IPS-20b (cell line): ENCODE results near the gene VKORC1L1.
"Not testable (repeated sequence)": the region's sequence is repeated elsewhere in the genome, so short reads cannot be mapped to it uniquely, and the experiment has no call there.

Source experiments
- H3K27ac ChIP-seq: one replicate; pipeline ENCODE4 v1.5.1; 2013; ENCODE audit warnings: low read length
- H3K27me3 ChIP-seq: 2 replicates; pipeline ENCODE4 v1.6.1; 2013; ENCODE audit warnings: mild to moderate bottlenecking, low read length, inconsistent platforms; ENCODE audit not compliant: insufficient read depth
- H3K36me3 ChIP-seq: 2 replicates; pipeline ENCODE4 v1.6.1; 2013; ENCODE audit warnings: low read depth, mild to moderate bottlenecking, inconsistent platforms, low read length, moderate library complexity; ENCODE audit not compliant: insufficient read depth
- H3K4me1 ChIP-seq: 2 replicates; pipeline ENCODE4 v1.6.1; 2013; ENCODE audit warnings: mild to moderate bottlenecking, control low read depth, inconsistent platforms, low read length, moderate library complexity; ENCODE audit not compliant: insufficient read depth
- H3K4me3 ChIP-seq: 2 replicates; pipeline ENCODE4 v1.5.1; 2013; ENCODE audit warnings: mild to moderate bottlenecking, low read length, inconsistent platforms
- H3K9ac ChIP-seq: 2 replicates; pipeline ENCODE4 v1.6.1; 2013; ENCODE audit warnings: low read depth, mild to moderate bottlenecking, inconsistent platforms, low read length, moderate library complexity
- H3K9me3 ChIP-seq: 2 replicates; pipeline ENCODE4 v1.6.1; 2013; ENCODE audit warnings: mild to moderate bottlenecking, low read depth, low read length, inconsistent platforms; ENCODE audit not compliant: insufficient read depth

The VKORC1L1 gene

DNA sequence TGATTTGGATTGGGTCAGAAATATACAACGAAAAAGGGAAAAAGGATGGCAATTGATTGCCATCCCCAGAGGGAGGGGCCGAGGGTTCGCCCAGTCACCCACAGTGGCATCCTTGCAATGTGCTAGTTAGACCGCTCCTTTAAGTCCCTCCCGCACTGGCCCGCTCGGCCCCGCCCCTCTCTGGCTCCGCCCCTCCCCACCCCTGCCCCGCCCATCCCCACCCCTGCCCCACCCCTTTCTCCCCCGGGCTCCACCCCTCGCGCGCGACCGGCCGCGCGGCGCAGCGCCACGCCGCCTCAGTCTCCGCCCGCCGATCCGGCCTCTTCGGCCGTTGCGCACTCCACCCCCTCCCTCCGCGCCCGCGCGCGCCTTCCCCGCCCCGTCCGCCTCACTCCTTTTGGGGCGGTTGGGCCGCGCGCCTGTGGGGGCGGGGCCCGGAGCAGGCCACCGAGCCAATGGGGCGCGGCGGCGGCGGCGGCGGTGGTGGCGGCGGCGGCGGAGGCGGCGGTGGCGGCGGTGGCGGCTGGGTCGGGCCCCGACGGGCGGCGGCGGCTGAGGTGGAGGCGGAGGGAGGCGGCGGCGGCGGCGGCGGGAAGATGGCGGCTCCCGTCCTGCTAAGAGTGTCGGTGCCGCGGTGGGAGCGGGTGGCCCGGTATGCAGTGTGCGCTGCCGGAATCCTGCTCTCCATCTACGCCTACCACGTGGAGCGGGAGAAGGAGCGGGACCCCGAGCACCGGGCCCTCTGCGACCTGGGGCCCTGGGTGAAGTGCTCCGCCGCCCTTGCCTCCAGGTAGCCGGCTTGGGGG is at the start of gene VKORC1L1:
TSS of gene VKORC1L1 (plus strand) at position 299 of the 806 bp plus-strand sequence. CDS start at position 597, 298 bp downstream.
- peak within 1 kb of the TSS; percentile 78; the same call in 1 of the 2 replicates for H3K9ac ChIP-seq
- H3K4me1 ChIP-seq, result no peaks in the 10 kb centered on the region
- H3K4me3 ChIP-seq, result peak within 1 kb of the TSS; percentile 88
- no peaks in the 10 kb centered on the region for H3K27me3 ChIP-seq
- H3K27ac ChIP-seq, result no peak within 1 kb of the TSS
- no peaks in the 10 kb centered on the region for H3K9me3 ChIP-seq
- H3K36me3 ChIP-seq, result 0 out of 2 replicates have a peak, but pooled peaks cover 5% of the 10 kb centered on the region

DNA sequence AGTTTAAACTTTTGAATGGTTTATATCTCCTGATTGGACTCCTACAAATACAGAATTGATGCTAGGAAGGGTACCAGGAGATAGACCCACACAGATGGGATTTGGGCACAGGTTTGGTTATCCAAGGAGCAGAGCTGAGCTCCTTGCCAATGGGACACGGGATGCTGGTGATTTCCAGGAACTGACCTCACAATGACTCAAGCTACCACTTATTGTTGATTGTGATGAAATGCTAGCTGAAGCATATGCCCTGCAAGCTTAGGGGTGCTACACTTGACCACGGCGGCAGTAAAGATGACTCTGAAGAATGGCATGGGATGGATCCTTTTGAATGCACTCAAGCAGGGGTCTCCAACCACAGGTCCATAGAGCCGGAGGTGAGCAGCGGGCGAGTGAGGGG is 45.5 kb upstream of the VKORC1L1 start:
- H3K36me3 ChIP-seq, result no peaks in the 10 kb centered on the region
- no peaks in the 10 kb centered on the region for H3K27me3 ChIP-seq
- H3K4me1 ChIP-seq, result no peaks in the 10 kb centered on the region
- H3K4me3 ChIP-seq, result no peak overlapping the region
- no peaks in the 10 kb centered on the region for H3K9me3 ChIP-seq
- H3K9ac ChIP-seq, result no peak overlapping the region
- H3K27ac ChIP-seq, result no peak overlapping the region

DNA sequence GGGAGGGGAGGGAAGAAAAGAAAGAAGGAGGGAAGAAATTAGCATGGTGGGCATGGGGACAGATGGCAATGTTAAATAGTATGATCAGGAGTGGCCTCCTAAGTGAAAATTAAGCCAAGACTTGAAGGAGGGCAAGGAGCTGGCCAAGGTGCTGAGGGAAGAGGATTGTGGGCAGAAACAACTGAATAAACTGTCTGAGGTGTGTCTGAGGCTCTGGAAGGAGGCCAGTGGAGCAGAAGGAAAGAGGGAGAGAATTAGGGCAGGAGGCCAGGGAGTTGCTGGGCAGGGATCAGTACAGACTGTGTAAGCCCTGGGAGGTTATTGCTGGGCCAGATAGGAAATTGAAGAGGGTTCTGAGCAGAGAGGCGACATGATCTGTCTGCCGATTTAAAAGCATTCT is 40.6 kb upstream of the VKORC1L1 start:
- no peak overlapping the region for H3K27ac ChIP-seq
- H3K36me3 ChIP-seq, result no peaks in the 10 kb centered on the region
- no peak overlapping the region for H3K4me3 ChIP-seq
- H3K9ac ChIP-seq, result no peak overlapping the region
- no peaks in the 10 kb centered on the region for H3K9me3 ChIP-seq
- H3K4me1 ChIP-seq, result no peaks in the 10 kb centered on the region
- no peaks in the 10 kb centered on the region for H3K27me3 ChIP-seq

DNA sequence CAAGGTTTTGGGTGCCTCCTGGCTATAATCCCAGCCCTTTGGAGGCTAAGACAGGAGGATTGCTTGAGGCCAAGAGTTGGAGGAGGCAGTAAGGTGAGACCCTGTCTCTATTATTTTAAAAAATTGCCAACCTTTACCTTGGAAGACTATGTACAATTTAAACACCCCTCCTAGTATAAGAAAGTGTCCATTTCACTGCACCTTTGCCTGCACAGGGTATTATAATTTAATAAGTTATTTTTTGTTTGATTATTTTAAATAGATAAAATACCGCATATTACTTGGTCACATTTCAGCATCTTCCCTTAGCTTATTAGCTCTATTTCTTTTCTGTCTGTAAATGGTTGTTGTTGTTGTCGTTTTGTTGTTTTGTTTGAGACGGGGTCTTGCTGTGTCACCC is 36.2 kb upstream of the VKORC1L1 start:
- not testable (repeated sequence) for H3K27ac ChIP-seq, H3K4me1 ChIP-seq, H3K4me3 ChIP-seq, H3K27me3 ChIP-seq, H3K9ac ChIP-seq, H3K9me3 ChIP-seq, H3K36me3 ChIP-seq

DNA sequence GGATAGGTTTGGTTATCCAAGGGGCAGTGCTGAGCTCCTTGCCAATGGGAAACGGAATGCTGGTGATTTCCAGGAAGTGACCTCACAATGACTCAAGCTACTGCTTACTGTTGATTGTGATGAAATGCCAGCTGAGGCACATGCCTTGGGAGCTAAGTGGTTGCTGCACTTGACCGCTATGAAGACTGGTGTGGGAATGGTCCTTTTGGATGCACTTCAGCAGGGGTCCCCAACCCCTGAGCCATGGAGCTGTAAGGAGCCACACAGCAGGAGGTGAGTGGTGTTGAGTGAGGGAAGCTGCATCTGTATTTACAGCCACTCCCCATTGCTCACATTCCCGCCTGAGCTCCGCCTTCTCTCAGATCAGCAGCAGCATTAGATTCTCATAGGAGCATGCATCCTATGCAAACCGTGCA is 35.3 kb upstream of the VKORC1L1 start:
- not testable (repeated sequence) for H3K27ac ChIP-seq, H3K4me1 ChIP-seq, H3K9me3 ChIP-seq, H3K27me3 ChIP-seq, H3K4me3 ChIP-seq, H3K9ac ChIP-seq, H3K36me3 ChIP-seq

DNA sequence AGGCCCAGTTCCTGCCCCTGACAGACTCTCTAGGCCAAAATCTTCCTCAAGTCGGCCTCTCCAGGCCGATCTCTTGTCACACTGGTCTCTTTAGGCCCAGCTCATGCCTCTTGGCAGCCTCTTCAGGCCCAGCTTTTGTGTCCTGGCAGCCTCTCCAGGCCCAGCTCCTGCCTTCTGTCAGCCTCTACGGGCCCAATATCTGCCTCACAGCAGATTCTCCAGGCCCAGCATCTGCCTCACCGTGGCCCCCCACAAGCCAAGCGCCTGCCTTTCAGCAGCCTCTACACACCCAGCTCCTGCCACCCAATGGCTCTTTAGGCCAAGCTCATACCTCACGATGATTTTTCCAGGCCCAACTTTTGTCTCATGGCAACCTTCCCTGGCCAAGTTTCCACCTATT is 33.0 kb upstream of the VKORC1L1 start:
- H3K4me1 ChIP-seq, result no peaks in the 10 kb centered on the region
- no peak overlapping the region for H3K4me3 ChIP-seq
- no peaks in the 10 kb centered on the region for H3K27me3 ChIP-seq
- H3K9ac ChIP-seq, result no peak overlapping the region
- H3K27ac ChIP-seq, result no peak overlapping the region
- H3K9me3 ChIP-seq, result no peaks in the 10 kb centered on the region
- no peaks in the 10 kb centered on the region for H3K36me3 ChIP-seq

DNA sequence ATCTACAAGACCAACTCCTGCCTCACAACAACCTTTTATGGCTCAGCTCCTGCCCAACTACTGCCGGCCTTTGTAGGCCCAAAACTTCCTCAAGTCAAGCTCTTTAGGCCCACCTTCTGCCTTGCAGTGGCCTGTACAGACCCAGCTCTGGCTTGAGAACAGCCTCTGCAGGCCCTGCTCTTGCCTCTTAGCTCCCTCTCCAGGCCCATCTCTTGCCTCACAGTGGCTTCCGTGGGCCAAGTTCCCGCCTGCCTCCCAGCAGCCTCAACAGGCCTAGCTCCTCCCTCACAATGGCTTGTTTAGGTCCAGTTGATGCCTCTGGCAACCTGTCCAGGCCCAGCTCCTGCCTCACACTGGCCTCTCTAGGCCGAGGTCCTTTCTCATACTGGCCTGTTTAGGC is 32.4 kb upstream of the VKORC1L1 start:
- no peaks in the 10 kb centered on the region for H3K27me3 ChIP-seq
- no peaks in the 10 kb centered on the region for H3K9me3 ChIP-seq
- no peak overlapping the region for H3K9ac ChIP-seq
- H3K36me3 ChIP-seq, result no peaks in the 10 kb centered on the region
- H3K27ac ChIP-seq, result no peak overlapping the region
- no peaks in the 10 kb centered on the region for H3K4me1 ChIP-seq
- H3K4me3 ChIP-seq, result no peak overlapping the region

DNA sequence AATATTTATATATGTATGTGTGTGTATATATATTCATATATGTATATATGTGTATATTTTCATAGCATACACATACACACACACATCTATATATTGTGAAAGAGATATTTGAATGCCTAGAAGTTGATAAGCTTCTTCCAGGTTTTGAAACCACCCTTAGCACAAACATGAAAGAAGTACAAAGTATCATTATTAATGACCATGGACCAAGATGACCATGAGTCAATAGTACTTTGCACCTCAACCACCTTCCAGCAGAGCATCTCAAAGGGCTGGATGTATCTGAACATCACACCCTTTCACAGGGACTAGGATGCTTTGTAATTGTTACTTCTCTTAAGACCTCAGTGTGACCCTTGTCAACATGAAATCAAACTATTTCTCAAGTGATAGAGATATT is 29.3 kb upstream of the VKORC1L1 start:
- not testable (repeated sequence) for H3K27me3 ChIP-seq, H3K9ac ChIP-seq, H3K4me1 ChIP-seq, H3K4me3 ChIP-seq, H3K9me3 ChIP-seq, H3K27ac ChIP-seq, H3K36me3 ChIP-seq

DNA sequence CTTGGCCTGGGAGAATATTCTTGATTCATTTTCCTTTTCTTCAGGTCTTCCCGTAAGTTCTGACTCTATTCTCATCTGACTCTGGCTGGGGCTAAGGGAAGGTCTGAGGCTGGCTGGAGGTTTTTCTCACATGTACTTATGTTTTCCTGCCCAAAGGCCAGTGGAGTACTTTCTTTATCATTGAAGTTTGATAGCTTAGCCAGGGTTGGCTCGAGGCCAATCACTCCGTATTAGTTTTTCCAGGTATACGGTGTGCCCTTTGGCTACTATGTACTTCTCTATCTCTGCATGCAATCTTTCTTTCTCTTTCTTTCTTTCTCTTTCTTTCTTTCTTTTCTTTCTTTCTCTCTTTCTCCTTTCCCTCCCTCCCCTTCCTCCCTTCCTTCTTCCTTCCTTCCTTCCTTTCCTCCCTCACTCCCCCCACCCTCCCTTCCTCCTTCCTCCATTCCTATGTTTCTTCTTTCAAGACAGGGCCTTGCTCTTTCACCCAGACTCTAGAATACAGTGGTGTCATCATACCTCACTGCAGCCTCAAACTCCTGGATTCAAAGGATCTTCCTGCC is 26.8 kb upstream of the VKORC1L1 start:
- Histone ChIP-seq H3K27ac (no peak overlapping the region), H3K9me3 (no peaks in the 10 kb centered on the region), H3K36me3 (no peaks in the 10 kb centered on the region)

DNA sequence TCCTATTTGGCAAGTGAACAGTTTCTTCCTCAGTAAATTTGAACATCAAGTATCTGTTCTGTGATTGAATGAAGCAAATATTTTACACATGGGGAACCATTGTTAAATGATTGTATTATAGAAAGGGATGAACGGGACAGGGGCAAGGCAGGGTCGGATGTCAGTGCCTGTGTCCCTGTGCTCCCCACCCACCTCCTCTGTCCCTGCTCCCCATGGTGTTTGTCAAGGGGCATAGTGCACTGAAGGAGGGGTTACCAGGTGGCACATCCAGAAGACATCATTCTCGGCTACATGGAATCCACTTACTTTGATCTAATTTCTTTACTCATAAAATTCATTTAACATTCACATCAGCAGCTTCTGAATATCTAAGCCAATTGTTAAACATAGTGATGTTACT is 19.4 kb upstream of the VKORC1L1 start:
- H3K27ac ChIP-seq, H3K27me3 ChIP-seq, H3K9ac ChIP-seq, H3K4me1 ChIP-seq, H3K4me3 ChIP-seq, H3K9me3 ChIP-seq, H3K36me3 ChIP-seq: not testable (repeated sequence)

More for the DNA sequence above, 26.8 kb upstream of the VKORC1L1 start:
- no peaks in the 10 kb centered on the region for H3K27me3 ChIP-seq
- H3K9ac ChIP-seq, result no peak overlapping the region
- H3K4me3 ChIP-seq, result no peak overlapping the region
- H3K4me1 ChIP-seq, result no peaks in the 10 kb centered on the region

DNA sequence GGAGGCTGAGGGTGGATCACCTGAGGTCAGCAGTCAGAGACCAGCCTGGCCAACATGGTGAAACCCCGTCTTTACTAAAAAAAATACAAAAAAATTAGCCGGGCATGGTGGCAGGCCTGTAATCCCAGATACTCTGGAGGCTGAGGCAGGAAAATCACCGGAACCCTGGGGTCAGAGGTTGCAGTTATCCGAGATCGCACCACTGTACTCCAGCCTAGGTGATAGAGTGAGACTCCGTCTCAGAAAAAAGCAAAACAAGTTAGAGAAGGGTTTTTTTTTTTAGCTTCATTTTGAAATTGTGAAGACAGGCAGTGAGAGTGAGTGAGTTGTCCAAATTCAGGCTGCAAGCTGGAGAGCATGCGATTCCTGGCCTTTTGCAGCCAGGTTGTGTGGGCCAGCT is 19.0 kb upstream of the VKORC1L1 start:
- H3K36me3 ChIP-seq, H3K27ac ChIP-seq: not testable (repeated sequence)

DNA sequence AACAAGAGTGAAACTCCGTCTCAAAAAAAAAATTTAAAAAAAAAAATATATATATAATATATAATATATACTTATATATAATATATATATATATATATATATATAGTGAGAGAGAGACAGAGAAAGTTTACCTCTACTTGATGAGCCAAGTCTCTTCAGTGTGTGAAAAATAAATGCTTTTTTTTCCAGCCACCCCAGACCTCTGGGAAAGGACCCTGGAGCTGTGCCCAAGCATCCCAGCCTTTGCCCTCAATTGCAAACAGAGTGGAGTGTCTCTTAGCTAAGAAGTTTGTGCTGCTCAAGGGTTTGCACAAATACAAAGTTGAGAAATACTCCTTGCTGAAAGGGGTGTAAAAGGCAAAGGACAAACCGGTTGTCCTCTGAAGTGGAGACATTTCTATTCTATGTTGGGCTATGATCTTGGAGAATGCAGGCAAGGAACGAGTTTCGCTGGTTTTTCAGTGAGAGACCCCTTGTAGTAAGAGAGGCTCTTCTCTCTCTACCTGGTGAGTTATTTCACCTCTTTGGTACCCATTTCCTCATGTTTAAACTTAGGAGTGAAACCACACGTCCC is 15.5 kb upstream of the VKORC1L1 start:
- not testable (repeated sequence) for H3K4me1 ChIP-seq, H3K4me3 ChIP-seq, H3K36me3 ChIP-seq, H3K27ac ChIP-seq, H3K9me3 ChIP-seq, H3K27me3 ChIP-seq, H3K9ac ChIP-seq

More for the DNA sequence above, 19.0 kb upstream of the VKORC1L1 start:
- not testable (repeated sequence) for H3K9ac ChIP-seq, H3K9me3 ChIP-seq, H3K4me1 ChIP-seq, H3K4me3 ChIP-seq, H3K27me3 ChIP-seq
